Upper lobe of left lung (tissue), 4 donors: ENCODE measurements around the gene EFCAB5.

Source experiments
- EP300 ChIP-seq, 4 donors: sonication (generic); formaldehyde crosslinking; IDR thresholded peaks; one replicate each; pipeline ENCODE4 v1.5.1; 2017; ENCODE audit warnings: antibody characterized with exemption in 4 of 4, control low read depth in 2 of 4
- POLR2AphosphoS5 ChIP-seq, 2 donors: sonication (generic); formaldehyde crosslinking; IDR thresholded peaks; one replicate each; pipeline ENCODE4 v1.5.1; 2017; ENCODE audit warnings: antibody characterized with exemption in 2 of 2
- TF ChIP-seq, protein P1 (sequence below), 6 experiments: fragments of 450-650 bp in 4 of 6; fragments of 200-600 bp in 2 of 6; sonication (generic) in 2 of 6; IDR thresholded peaks; one replicate each; pipeline ENCODE4 v1.5.1; 2016 to 2019; ENCODE audit warnings: antibody characterized with exemption in 6 of 6

DNA sequence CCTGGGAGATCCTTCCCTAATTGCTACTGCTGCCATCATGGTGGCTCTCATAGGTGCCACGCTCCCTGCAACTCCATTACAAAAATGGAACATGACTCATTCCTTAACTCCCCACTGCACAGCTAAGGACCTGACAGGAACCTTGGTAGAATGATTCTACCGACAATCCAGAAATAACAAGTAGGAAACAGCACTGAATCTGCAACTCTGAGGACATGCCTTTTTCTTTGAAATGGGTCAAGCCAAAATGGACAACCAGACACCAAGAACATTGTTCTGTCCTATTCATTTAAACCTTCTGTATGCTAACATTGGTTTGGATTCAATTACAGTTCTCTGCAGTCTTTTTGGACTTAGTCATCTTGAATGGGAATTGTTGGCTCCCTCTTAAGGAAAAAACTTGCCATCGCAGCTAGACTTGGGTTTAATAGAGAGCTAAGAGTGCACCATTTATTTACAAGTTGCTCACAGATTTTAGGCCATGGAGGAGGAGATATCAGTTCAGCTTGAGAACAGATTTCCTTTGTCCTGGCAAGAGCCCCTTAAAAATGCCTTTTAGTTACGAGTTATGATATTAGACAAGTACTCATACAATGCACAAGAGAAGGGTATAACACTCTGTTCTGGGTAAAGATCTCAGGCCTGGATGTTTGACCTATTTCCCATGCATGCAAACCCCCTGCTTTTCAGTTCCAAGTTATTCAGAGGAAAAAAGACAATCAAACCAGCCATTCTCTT lies 154.2 kb downstream of the EFCAB5 start:
- TF ChIP-seq, protein P1, sequence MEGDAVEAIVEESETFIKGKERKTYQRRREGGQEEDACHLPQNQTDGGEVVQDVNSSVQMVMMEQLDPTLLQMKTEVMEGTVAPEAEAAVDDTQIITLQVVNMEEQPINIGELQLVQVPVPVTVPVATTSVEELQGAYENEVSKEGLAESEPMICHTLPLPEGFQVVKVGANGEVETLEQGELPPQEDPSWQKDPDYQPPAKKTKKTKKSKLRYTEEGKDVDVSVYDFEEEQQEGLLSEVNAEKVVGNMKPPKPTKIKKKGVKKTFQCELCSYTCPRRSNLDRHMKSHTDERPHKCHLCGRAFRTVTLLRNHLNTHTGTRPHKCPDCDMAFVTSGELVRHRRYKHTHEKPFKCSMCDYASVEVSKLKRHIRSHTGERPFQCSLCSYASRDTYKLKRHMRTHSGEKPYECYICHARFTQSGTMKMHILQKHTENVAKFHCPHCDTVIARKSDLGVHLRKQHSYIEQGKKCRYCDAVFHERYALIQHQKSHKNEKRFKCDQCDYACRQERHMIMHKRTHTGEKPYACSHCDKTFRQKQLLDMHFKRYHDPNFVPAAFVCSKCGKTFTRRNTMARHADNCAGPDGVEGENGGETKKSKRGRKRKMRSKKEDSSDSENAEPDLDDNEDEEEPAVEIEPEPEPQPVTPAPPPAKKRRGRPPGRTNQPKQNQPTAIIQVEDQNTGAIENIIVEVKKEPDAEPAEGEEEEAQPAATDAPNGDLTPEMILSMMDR (IDR thresholded peaks at IDR 0.05) = peak in 4 of 6 experiments; percentile 15 to 49 (median 23)
- TF ChIP-seq POLR2AphosphoS5 (IDR thresholded peaks at IDR 0.05) = no peak
- TF ChIP-seq EP300 (IDR thresholded peaks at IDR 0.05) = no peak
